CD4-positive, alpha-beta memory T cell (primary cell): Measurements from ENCODE around the gene TMEM52. TPM values are rescaled to one million over a fixed set of nuclear protein-coding genes. Genes with fewer than 3 reads are reported as not detected.

ENCODE experiments used
- CTCF ChIA-PET: fragments of 350-600 bp; sonication (Branson Sonifier 250); formaldehyde crosslinking; loops from one replicate; lab custom pipeline; 2021; ENCODE audit warnings: inconsistent platforms; ENCODE audit not compliant: partially characterized antibody; lab: Charles Lee
- POLR2A ChIA-PET: fragments of 350-600 bp; sonication (Branson Sonifier 250); formaldehyde crosslinking; loops from one replicate; lab custom pipeline; 2021; ENCODE audit not compliant: partially characterized antibody; lab: Charles Lee
- DNase-seq, 5 donors: peaks; one replicate each; pipeline versions ENCODE4 v3.0.0 to v3.0.0-alpha.2; 2020 to 2022; ENCODE audit warnings: mixed read lengths in 1 of 5
- H3K27ac ChIP-seq: one replicate; pipeline ENCODE4 v1.7.0; 2013; ENCODE audit warnings: low read depth, low read length
- H3K27me3 ChIP-seq: 2 replicates; pipeline ENCODE4 v1.7.0; 2013; ENCODE audit warnings: mild to moderate bottlenecking, low read length, moderate library complexity; ENCODE audit not compliant: insufficient read depth
- H3K36me3 ChIP-seq: 2 replicates; pipeline ENCODE4 v1.7.0; 2013; ENCODE audit warnings: mild to moderate bottlenecking, low read length, moderate library complexity; ENCODE audit not compliant: insufficient read depth
- H3K4me1 ChIP-seq: 2 replicates; pipeline ENCODE4 v1.7.0; 2013; ENCODE audit warnings: mild to moderate bottlenecking, low read length, moderate library complexity; ENCODE audit not compliant: insufficient read depth
- H3K4me3 ChIP-seq, 2 donors: one replicate each; pipeline ENCODE4 v1.7.0; 2013; ENCODE audit warnings: low read length in 2 of 2, mild to moderate bottlenecking in 1 of 2
- H3K9me3 ChIP-seq, 2 donors: one replicate each; pipeline ENCODE4 v1.7.0; 2013; ENCODE audit warnings: low read length in 2 of 2, control low read depth in 1 of 2; ENCODE audit not compliant: control insufficient read depth in 1 of 2
- H3K27ac Mint-ChIP-seq, 7 donors: one replicate each; pipeline ENCODE4 v1.8.0; 2020 to 2021; ENCODE audit warnings: mixed read lengths in 7 of 7, mild to moderate bottlenecking in 6 of 7, inconsistent platforms in 3 of 7, moderate library complexity in 3 of 7
- H3K27me3 Mint-ChIP-seq, 2 donors: one replicate each; pipeline ENCODE4 v1.8.0; 2020 to 2021; ENCODE audit warnings: mixed read lengths in 2 of 2
- H3K36me3 Mint-ChIP-seq, 2 donors: one replicate each; pipeline ENCODE4 v1.8.0; 2020 to 2021; ENCODE audit warnings: mixed read lengths in 2 of 2, inconsistent platforms in 1 of 2, mild to moderate bottlenecking in 1 of 2
- H3K4me1 Mint-ChIP-seq, 4 donors: one replicate each; pipeline ENCODE4 v1.8.0; 2020 to 2021; ENCODE audit warnings: mixed read lengths in 4 of 4, mild to moderate bottlenecking in 1 of 4
- H3K4me3 Mint-ChIP-seq, 8 donors: one replicate each; pipeline ENCODE4 v1.8.0; 2020 to 2021; ENCODE audit warnings: mixed read lengths in 8 of 8, mild to moderate bottlenecking in 7 of 8, moderate library complexity in 6 of 8, inconsistent platforms in 3 of 8
- H3K9me3 Mint-ChIP-seq, 8 donors: one replicate each; pipeline ENCODE4 v1.8.0; 2020 to 2021; ENCODE audit warnings: mixed read lengths in 8 of 8, mild to moderate bottlenecking in 5 of 8, inconsistent platforms in 3 of 8, moderate library complexity in 1 of 8
- intact Hi-C: fragments of 100-400 bp; cut with micrococcal nuclease; formaldehyde crosslinking; loops from one replicate; pipeline ENCODE4 v1.15.1; 2023
- polyA plus RNA-seq, 2 donors: library from polyadenylated mRNA; unstranded; fragments of 300-500 nt; fragmentation: Illumina TruSeq; gene quantifications; one replicate each; pipeline ENCODE4 v1.2.3, GENCODE V29; 2021
- total RNA-seq, 2 experiments: library from RNA; stranded (reverse); gene quantifications; one replicate each; pipeline ENCODE4 v1.2.3, GENCODE V29; 2021

Gene TMEM52
- total and polyA plus RNA-seq, 4 experiments from 2014 or later = 0.55 TPM; not detected in 3

GRCh38 chr1:1875932-1876331, 43.1 kb downstream of the TMEM52 start:
- ChIA-PET CTCF (no interaction called here), POLR2A (interaction anchor here (0.6 to 1.1 kb wide), 3 partner anchors 9 to 33 kb away, joined by 4 to 5 read pairs (median 4); no protein-coding TSS in a partner anchor)
- no peak for DNase-seq
- intact Hi-C loops = no loop called here
- Histone ChIP-seq H3K4me3 (no peak overlapping the region), H3K4me1 (peaks cover 87% of the 10 kb centered on the region), H3K9me3 (no peaks in the 10 kb centered on the region), H3K27ac (peak overlapping the region; percentile 30), H3K36me3 (peaks cover 28% of the 10 kb centered on the region), H3K27me3 (no peaks in the 10 kb centered on the region)
- Mint-ChIP-seq H3K27ac (peak overlapping the region in 6 of 7 donors; percentile 67 to 87 (median 80)), H3K4me3 (peak overlapping the region in 6 of 8 donors; percentile 25 to 80 (median 62)), H3K4me1 (peaks cover 62 to 92% (median 81%) of the 10 kb centered on the region in 4 donors), H3K27me3 (no peaks in the 10 kb centered on the region), H3K36me3 (peaks cover 34 to 58% of the 10 kb centered on the region in 2 donors), H3K9me3 (peaks cover 0 to 1% (median 0%) of the 10 kb centered on the region in 8 donors)

GRCh38 chr1:1874901-1875300, 44.2 kb downstream of the TMEM52 start:
- Histone ChIP-seq H3K36me3 (peaks cover 28% of the 10 kb centered on the region), H3K27me3 (no peaks in the 10 kb centered on the region), H3K9me3 (no peaks in the 10 kb centered on the region), H3K4me3 (no peak overlapping the region), H3K4me1 (peaks cover 88% of the 10 kb centered on the region), H3K27ac (no peak overlapping the region)
- POLR2A ChIA-PET = interaction anchor here (1.1 kb wide), 1 partner anchor 21 kb away, joined by 4 read pairs; no protein-coding TSS in a partner anchor
- CTCF ChIA-PET = interaction anchor here (0.7 kb wide), 1 partner anchor 436 kb away, joined by 4 read pairs; no protein-coding TSS in a partner anchor
- H3K27ac Mint-ChIP-seq = peak overlapping the region in 3 of 7 donors; percentile 29 to 86 (median 48)
- peak overlapping the region in 1 of 8 donors; percentile 44 for H3K4me3 Mint-ChIP-seq
- intact Hi-C loops = no loop called here
- H3K4me1 Mint-ChIP-seq = peaks cover 65 to 93% (median 84%) of the 10 kb centered on the region in 4 donors
- no peaks in the 10 kb centered on the region for H3K27me3 Mint-ChIP-seq
- H3K9me3 Mint-ChIP-seq = peaks cover 0 to 1% (median 0%) of the 10 kb centered on the region in 8 donors
- DNase-seq = no peak
- H3K36me3 Mint-ChIP-seq = peaks cover 34 to 58% of the 10 kb centered on the region in 2 donors

DNA sequence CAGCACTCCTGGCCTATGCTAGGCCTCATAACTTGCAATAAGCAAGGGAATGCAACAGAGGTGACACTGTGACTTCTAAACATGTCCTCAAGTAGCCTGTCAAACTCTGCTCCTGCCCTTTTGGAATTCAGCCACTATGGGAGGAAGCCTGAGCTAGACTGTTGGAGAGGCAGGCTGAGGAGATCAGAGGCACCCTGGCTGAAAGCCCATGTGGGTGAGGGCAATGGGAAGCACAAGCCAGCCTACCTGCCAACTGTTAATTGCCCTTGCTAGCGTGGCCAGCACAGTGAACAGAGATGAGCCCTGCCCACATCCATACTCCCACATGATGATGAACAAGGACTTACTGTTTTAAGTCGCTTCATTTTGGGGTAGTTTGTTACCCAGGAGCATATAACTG, 45.9 kb downstream of the TMEM52 start:
- POLR2A ChIA-PET = no interaction called here
- DNase-seq = no peak
- Mint-ChIP-seq H3K4me1 (peaks cover 63 to 86% (median 76%) of the 10 kb centered on the region in 4 donors), H3K27ac (peak overlapping the region in 5 of 7 donors; percentile 22 to 88 (median 74)), H3K36me3 (peaks cover 30 to 51% of the 10 kb centered on the region in 2 donors), H3K9me3 (peaks cover 0 to 1% (median 0%) of the 10 kb centered on the region in 8 donors), H3K4me3 (peak overlapping the region in 4 of 8 donors; percentile 26 to 71 (median 66)), H3K27me3 (no peaks in the 10 kb centered on the region)
- Histone ChIP-seq H3K9me3 (no peaks in the 10 kb centered on the region), H3K4me1 (peaks cover 79% of the 10 kb centered on the region), H3K36me3 (peaks cover 22% of the 10 kb centered on the region), H3K27ac (no peak overlapping the region), H3K4me3 (no peak overlapping the region), H3K27me3 (no peaks in the 10 kb centered on the region)
- CTCF ChIA-PET = no interaction called here
- intact Hi-C loops = no loop called here

GRCh38 chr1:1872329-1872994, 46.6 kb downstream of the TMEM52 start:
- CTCF ChIA-PET = interaction anchor here (0.8 kb wide), 1 partner anchor 11 kb away, joined by 3 read pairs; no protein-coding TSS in a partner anchor
- H3K27ac Mint-ChIP-seq = peak overlapping the region; percentile 22 to 88 (median 78)

GRCh38 chr1:1869469-1869868, 49.6 kb downstream of the TMEM52 start:
- Histone ChIP-seq H3K36me3 (peaks cover 14% of the 10 kb centered on the region), H3K4me3 (no peak overlapping the region), H3K4me1 (peaks cover 78% of the 10 kb centered on the region), H3K9me3 (no peaks in the 10 kb centered on the region), H3K27ac (no peak overlapping the region), H3K27me3 (no peaks in the 10 kb centered on the region)
- Mint-ChIP-seq H3K9me3 (peaks cover 0 to 3% (median 0%) of the 10 kb centered on the region in 8 donors), H3K27ac (peak overlapping the region; percentile 26 to 81 (median 73)), H3K4me3 (peak overlapping the region in 4 of 8 donors; percentile 33 to 60 (median 45)), H3K4me1 (peaks cover 53 to 82% (median 67%) of the 10 kb centered on the region in 4 donors), H3K36me3 (peaks cover 12 to 28% of the 10 kb centered on the region in 2 donors), H3K27me3 (no peaks in the 10 kb centered on the region)
- intact Hi-C loops = no loop called here
- no peak for DNase-seq
- ChIA-PET POLR2A (interaction anchor here (1.2 to 1.8 kb wide), 2 partner anchors 9 to 12 kb away, joined by 6 to 7 read pairs; no protein-coding TSS in a partner anchor), CTCF (no interaction called here)

More at GRCh38 chr1:1872329-1872994, 46.6 kb downstream of the TMEM52 start:
- peaks cover 25 to 44% of the 10 kb centered on the region in 2 donors for H3K36me3 Mint-ChIP-seq
- no peaks in the 10 kb centered on the region for H3K27me3 ChIP-seq
- no peak overlapping the region for H3K4me3 ChIP-seq
- DNase-seq = no peak
- H3K4me1 Mint-ChIP-seq = peaks cover 58 to 86% (median 73%) of the 10 kb centered on the region in 4 donors
- H3K36me3 ChIP-seq = peaks cover 22% of the 10 kb centered on the region
- peak overlapping the region in 7 of 8 donors; percentile 25 to 71 (median 62) for H3K4me3 Mint-ChIP-seq
- H3K27ac ChIP-seq = peak overlapping the region; percentile 12
- H3K9me3 ChIP-seq = no peaks in the 10 kb centered on the region
- H3K4me1 ChIP-seq = peaks cover 76% of the 10 kb centered on the region
- intact Hi-C loops = no loop called here
- no peaks in the 10 kb centered on the region for H3K27me3 Mint-ChIP-seq
- H3K9me3 Mint-ChIP-seq = peaks cover 0 to under 1% (median 0%) of the 10 kb centered on the region in 8 donors
- POLR2A ChIA-PET = interaction anchor here (1.4 kb wide), 1 partner anchor 11 kb away, joined by 4 read pairs; no protein-coding TSS in a partner anchor

Other genes with a start within 250 kb of the TMEM52 start
- 100 to 1,000 TPM; 123 to 130 TPM for gene SLC35E2B, start 226.5 kb downstream of the TMEM52 start, total RNA-seq
- gene SLC35E2B, start 226.5 kb downstream of the TMEM52 start, polyA plus RNA-seq = 10 to 100 TPM; 29.4 to 48.7 TPM
- 100 to 1,000 TPM; 148 to 162 TPM for gene CDK11A, start 194.9 kb downstream of the TMEM52 start, total RNA-seq
- 10 to 100 TPM in 1 of 2 donors, 1 to 10 TPM in 1; 7.2 to 24.0 TPM for gene CDK11A, start 194.9 kb downstream of the TMEM52 start, polyA plus RNA-seq
- gene NADK, start 140.8 kb downstream of the TMEM52 start, total RNA-seq = 10 to 100 TPM; 48.9 to 56.0 TPM
- gene NADK, start 140.8 kb downstream of the TMEM52 start, polyA plus RNA-seq = 10 to 100 TPM; 21.0 to 28.1 TPM
- gene GNB1, start 28.2 kb downstream of the TMEM52 start, total RNA-seq = 100 to 1,000 TPM; 257 to 276 TPM
- gene GNB1, start 28.2 kb downstream of the TMEM52 start, polyA plus RNA-seq = 100 to 1,000 TPM in 1 of 2 donors, 10 to 100 TPM in 1; 70.9 to 137 TPM
- under 1 TPM; 0.44 to 0.78 TPM for gene CALML6, start 4.0 kb downstream of the TMEM52 start, total RNA-seq
- not detected for gene CALML6, start 4.0 kb downstream of the TMEM52 start, polyA plus RNA-seq
- not detected for gene CFAP74, start 84.5 kb upstream of the TMEM52 start, total RNA-seq
- not detected for gene CFAP74, start 84.5 kb upstream of the TMEM52 start, polyA plus RNA-seq
- gene GABRD, start 100.1 kb upstream of the TMEM52 start, total RNA-seq = not detected
- gene GABRD, start 100.1 kb upstream of the TMEM52 start, polyA plus RNA-seq = not detected
- gene PRKCZ, start 131.1 kb upstream of the TMEM52 start, total RNA-seq = 10 to 100 TPM; 32.5 to 40.7 TPM
- gene PRKCZ, start 131.1 kb upstream of the TMEM52 start, polyA plus RNA-seq = 10 to 100 TPM; 13.5 TPM